Right lobe of liver (tissue), 4 donors: ENCODE data around the gene ERBB4.

Experiments used
- POLR2A ChIP-seq: fragments of 450-650 bp; IDR thresholded peaks from one replicate; pipeline ENCODE4 v1.6.1; 2017; ENCODE audit warnings: antibody characterized with exemption, mild to moderate bottlenecking
- TF ChIP-seq, protein P1 (sequence below), 4 donors: fragments of 200-600 bp in 3 of 4; fragments of 450-650 bp in 1 of 4; IDR thresholded peaks; one replicate each; pipeline versions ENCODE4 v1.5.1 to v1.8.0; 2016 to 2022; ENCODE audit warnings: antibody characterized with exemption in 4 of 4, mild to moderate bottlenecking in 2 of 4
- donor health status: DM: no; HTN: no; CAD: no.
- donor health status: DM: no; HTN: no; CAD: no.
- donor health status: DM: no; HTN: yes; CAD: no.

DNA sequence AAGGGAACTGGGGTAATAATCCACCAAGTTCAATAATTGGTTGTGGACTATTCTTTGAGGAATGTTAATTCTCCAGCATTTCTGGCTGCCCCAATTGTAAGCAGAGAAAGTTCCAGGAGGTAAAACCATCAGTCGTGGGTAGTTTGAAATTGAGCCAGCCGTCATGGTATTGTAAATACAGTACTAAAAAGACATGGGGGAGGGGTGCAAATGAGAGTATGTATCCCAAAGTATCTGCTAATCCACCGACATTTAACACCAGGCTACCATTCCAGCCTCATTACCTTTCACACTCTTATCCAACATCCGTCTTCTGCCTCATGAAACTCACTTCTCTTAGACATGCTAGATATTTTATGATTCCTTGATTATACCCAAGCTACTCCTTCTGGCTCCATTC lies 507.9 kb downstream of the ERBB4 start:
- TF ChIP-seq, protein P1, sequence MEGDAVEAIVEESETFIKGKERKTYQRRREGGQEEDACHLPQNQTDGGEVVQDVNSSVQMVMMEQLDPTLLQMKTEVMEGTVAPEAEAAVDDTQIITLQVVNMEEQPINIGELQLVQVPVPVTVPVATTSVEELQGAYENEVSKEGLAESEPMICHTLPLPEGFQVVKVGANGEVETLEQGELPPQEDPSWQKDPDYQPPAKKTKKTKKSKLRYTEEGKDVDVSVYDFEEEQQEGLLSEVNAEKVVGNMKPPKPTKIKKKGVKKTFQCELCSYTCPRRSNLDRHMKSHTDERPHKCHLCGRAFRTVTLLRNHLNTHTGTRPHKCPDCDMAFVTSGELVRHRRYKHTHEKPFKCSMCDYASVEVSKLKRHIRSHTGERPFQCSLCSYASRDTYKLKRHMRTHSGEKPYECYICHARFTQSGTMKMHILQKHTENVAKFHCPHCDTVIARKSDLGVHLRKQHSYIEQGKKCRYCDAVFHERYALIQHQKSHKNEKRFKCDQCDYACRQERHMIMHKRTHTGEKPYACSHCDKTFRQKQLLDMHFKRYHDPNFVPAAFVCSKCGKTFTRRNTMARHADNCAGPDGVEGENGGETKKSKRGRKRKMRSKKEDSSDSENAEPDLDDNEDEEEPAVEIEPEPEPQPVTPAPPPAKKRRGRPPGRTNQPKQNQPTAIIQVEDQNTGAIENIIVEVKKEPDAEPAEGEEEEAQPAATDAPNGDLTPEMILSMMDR (IDR thresholded peaks at IDR 0.05): no peak
- no peak for TF ChIP-seq POLR2A
